Limb (tissue), 2 donors: Measurements from ENCODE around the gene DNAH9.
"Not testable (repeated sequence)": the region's sequence is repeated elsewhere in the genome, so short reads cannot be mapped to it uniquely, and the experiment has no call there.

Experiments
- DNase-seq, 2 donors: peaks; one replicate each; pipeline ENCODE4 v3.0.0-alpha.2; 2016; ENCODE audit errors: extremely low spot score in 2 of 2

DNAH9 gene

GRCh38 chr17:11909348-11909747 lies 311.1 kb downstream of the DNAH9 start:
- no peak for DNase-seq

DNA sequence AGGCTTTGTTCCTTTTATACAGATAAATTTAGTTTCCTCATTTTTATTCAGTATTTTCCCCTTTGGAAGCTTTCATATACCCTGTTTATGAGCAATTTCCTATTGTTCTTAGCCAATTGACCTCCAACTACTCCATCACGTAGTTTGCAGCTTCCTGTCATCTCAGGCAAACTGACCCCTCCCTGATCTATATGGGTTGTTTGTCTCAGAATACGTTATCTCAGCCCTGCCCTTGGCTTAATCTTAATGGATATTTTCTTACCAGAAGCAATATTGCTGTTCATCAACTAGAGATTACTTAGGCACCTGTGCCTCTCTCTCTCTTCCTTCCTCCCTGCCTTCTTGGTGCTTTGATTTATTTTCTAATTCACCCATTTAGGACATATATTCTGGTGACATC lies 317.8 kb downstream of the DNAH9 start:
- no peak for DNase-seq

- no peak for DNase-seq
Observed at GRCh38 chr17:11917415-11917814, 319.1 kb downstream of the DNAH9 start.

- DNase-seq: no peak
Observed at GRCh38 chr17:11921296-11921695, 323.0 kb downstream of the DNAH9 start.

DNA sequence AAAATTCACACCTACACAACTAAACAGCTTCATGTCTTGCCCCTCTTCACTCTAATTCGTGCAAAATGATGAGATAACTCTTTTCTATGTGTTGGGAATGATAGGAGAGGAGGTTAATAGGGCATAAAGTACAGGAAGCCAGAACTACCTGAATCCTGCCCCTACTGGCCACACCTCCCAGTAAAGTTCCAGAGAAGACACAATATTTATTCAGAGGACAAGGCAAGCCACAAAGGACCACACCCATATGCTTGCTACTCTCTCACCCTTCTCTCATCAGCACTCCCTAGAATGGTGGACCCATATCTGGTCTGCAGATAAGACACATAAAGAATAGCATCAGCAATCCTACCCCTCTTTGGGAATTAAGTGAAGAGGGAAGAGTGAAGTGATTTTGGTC lies 324.4 kb downstream of the DNAH9 start:
- no peak for DNase-seq

- peak in 1 of 2 donors; percentile 36 for DNase-seq
Observed at GRCh38 chr17:11924076-11924475, 325.8 kb downstream of the DNAH9 start.

DNA sequence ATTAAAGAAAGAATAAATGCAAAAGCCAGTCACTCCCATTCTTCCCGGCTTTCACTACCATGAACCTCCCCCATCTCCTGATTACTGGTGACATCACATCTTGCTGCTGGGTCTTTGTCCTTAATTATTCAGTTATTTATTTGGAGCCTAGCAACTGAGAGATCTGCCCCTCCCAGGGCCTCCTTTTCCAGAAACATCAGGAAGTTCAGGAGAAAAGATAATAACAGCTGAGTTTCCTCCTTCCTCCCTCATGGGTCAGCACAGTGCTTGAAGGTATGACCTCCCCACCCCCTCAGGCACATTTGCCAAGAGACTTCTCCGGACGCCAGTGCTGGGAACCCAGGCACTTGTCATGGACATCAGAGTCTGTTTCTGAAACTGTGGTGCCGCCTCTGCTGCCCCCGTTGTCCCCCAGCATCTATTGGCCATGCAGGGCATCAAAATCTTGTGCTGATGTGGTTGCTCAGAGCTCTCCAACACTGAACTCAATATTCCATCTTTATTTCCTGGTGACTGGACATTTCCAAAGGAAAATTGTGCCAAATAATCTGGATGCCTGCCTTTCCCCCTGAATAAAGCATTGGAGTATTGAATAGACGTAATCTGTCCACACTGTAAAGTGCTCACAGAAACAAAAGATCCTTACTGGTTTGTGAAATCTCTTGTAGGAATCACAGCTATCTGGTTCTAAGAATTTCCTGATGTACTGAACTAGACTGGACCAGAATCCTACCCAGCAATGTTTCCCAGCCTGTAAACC lies 327.2 kb downstream of the DNAH9 start:
- no peak for DNase-seq

DNA sequence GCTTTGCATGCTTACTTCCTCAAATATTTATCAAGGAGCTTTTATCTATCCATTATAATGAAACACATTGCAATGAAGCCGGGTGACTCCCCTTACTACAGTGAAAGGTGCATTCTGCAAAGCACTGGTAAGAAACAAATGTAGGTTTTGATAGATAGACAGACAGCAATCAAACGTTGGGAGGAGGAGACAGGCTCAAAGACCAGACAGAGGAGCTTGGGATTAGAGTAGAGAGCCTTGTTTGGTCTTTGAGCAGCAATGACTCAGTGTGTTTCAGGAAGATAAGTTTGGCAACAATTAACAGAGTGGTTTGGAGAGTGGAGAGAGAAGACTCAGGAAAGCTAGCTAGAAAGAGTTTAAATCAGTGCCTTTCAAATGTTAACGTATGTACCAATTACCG lies 330.2 kb downstream of the DNAH9 start:
- DNase-seq: no peak

GRCh38 chr17:11932337-11932898 lies 334.1 kb downstream of the DNAH9 start:
- no peak for DNase-seq

GRCh38 chr17:11935734-11936406 lies 337.6 kb downstream of the DNAH9 start:
- peak; percentile 68 to 80 for DNase-seq

GRCh38 chr17:11940904-11941303 lies 342.6 kb downstream of the DNAH9 start:
- no peak for DNase-seq

GRCh38 chr17:11943086-11943485 lies 344.8 kb downstream of the DNAH9 start:
- DNase-seq: not testable (repeated sequence)

DNA sequence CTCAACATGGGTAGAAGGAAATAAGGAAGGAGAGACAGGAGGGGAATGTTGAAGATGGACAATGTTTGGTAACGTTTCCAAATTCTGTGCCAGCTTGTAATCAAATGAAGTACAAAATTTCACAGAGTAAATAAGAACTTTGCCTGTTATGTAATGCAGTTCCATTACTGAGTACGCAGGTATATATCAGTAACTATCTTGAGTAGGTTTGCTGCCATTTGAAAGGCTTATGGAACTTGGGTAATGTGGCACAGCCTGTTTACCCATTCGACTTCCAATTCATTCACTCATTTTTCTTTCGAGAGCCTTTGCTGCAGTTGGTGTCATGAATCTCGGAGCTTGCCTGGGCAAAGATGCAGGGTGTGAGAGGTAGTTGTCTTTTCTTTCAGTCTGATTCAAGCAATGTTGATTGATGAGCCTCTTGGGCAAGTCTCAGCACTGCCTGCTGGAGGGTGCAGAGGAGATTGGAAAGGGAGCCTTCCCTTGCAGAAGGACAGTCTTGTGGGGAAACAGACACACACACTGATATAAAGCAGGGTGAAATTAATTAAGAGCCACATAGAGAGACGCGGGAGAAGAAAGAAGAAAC lies 345.6 kb downstream of the DNAH9 start:
- no peak for DNase-seq

DNA sequence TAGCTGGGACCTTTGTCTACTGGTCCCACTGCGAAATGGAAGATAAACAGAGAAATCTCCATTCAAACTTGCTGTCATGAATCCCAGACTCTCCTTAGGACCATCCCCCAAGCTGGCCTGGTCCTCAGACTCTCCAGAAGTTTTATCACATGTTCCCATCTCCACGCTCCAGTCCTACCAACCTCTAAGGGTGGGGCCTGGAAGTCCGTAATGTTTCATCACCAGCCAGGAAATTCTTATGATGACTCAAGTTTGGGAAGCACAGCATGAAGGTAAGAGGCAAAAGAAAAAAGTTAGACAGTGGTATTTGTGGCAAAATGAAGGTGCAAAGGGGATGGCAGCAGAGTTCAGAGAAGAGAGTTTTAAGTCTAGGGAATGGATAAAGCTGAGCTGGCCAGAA lies 346.3 kb downstream of the DNAH9 start:
- DNase-seq: no peak

GRCh38 chr17:11948789-11949188 lies 350.5 kb downstream of the DNAH9 start:
- DNase-seq: no peak

- DNase-seq: not testable (repeated sequence)
Observed at GRCh38 chr17:11949571-11949970, 351.3 kb downstream of the DNAH9 start.

DNA sequence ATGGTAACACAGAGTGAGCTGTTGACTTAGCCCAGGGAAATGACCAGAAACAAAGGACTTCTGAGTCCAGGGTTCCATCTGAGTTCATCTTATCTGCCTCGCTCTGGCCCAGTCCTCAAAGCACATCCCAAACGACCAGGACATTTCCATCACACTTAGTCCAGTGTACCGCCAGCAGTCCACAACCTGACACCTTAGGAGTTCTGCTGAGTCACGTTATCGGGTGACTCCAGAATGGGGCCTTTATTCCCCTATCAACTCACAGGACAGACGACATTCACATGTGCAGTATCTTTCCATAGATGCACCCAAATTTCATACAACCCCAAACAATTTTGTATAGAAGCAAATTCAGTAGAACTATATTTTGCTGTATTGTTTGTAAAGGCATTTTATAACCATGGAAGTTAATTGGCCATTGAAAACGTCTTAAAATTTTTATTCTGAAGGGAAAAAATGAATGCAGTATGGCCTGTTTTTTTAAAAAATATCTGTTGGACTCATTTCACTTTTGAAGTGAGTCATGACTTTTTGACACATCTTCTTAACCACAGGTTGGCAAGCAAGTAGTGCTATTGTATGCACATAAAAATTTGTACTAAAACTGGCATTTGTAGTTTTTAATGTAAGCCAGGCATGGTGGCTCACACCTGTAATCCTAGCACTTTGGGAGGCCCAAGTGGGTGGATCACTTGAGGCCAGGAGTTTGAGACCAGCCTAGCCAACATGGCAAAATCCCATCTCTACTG lies 352.7 kb downstream of the DNAH9 start:
- no peak for DNase-seq

- DNase-seq: no peak
Observed at GRCh38 chr17:11952610-11953009, 354.3 kb downstream of the DNAH9 start.

- DNase-seq: no peak
Observed at GRCh38 chr17:11953924-11954323, 355.7 kb downstream of the DNAH9 start.

DNA sequence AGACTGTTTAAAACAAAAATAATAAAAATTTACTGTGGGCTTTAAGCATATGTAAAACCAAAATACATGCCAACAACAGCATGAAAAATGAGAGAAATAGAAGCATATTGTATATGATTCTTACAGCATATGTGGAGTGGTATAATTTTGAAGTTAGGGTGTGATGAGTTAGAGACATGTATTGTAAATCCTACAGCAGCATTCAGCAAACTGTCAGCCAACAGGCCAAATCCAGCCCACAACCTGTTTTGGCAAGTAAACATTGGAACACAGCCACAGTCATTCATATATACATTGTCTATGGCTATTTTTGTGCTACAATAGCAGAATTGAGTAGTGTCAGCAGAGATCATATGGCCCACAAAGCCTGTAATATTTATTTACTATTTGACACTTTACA lies 356.7 kb downstream of the DNAH9 start:
- DNase-seq: no peak

DNA sequence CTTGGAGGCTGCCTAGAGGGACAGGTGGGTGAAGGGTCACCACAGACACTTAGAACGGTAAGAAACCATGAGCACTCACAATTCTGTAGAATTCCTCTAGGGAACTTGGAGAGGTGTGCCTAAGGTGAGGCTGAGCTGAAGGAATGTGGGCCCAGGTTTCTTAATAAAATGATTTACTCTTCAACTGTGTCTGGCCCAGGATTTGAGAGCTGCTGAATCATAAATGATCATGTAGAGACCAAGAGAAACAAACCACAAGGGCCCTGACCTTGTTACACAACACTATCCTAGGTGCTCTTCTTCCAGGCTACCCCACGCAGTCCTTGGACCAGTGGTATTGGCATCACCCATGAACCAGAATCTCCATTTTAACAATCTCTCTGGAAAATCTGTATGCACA lies 371.3 kb downstream of the DNAH9 start:
- DNase-seq: no peak

GRCh38 chr17:11972741-11973140 lies 374.5 kb downstream of the DNAH9 start:
- not testable (repeated sequence) for DNase-seq
